ENCODE results near the gene OSBPL10. TPM values are rescaled to one million over a fixed set of nuclear protein-coding genes. Genes with fewer than 3 reads are reported as not detected.

Gene OSBPL10
- total and polyA plus RNA-seq, 2 of the 4 experiments (the other 2 are of a cell fraction): 9.5 to 10.1 TPM

DNA sequence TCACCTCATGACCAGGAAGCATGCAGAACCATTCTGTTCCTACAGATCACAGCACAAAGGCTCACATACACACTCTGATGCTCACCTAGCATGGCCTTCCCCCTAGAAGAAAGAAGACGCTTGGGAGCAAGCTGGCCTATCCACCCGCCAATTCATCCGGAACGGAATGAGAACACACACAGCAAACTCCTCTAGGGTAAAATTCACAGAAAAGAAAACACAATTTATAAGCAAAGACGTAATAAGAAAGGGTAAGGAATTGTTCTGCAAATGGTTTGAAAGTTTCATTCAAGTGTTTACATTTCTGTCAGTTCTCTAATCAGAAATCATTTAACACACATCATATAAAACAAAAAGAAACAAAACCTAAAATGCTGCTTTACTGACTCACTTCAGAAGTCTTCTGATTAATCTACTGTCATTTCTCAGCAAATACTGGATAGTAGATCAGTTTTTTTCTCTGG lies 218.1 kb downstream of the OSBPL10 start:
- Histone ChIP-seq H3K4ac (ENCODE audit: low read depth, low read length) (peak overlapping the region; percentile 24; the same call in 1 of the 2 replicates), H3K4me1 (ENCODE audit: control insufficient read depth, insufficient read depth, low read length) (peaks cover 2% of the 10 kb centered on the region; the same call in 1 of the 2 replicates), H3K79me1 (ENCODE audit: low read depth in 1 of 2, low read length in 2 of 2) (no peaks in the 10 kb centered on the region), H2AFZ (replicated peaks; ENCODE audit: low read length, poor library complexity) (peak overlapping the region; percentile 21), H4K5ac (ENCODE audit: low read depth, low read length) (no peak overlapping the region), H2BK15ac (ENCODE audit: low read depth, low read length) (no peak overlapping the region), H3K9ac (ENCODE audit: low read depth, low read length) (no peak overlapping the region), H4K20me1 (ENCODE audit: insufficient read depth, low read length) (no peaks in the 10 kb centered on the region), H2AK5ac (ENCODE audit: low read depth, low read length) (no peak overlapping the region), H4K8ac (ENCODE audit: low read depth in 2 of 2, low read length in 2 of 2) (no peak overlapping the region), H3K27ac (ENCODE audit: insufficient read depth, low read length) (no peak overlapping the region), H3K4me3 (ENCODE audit: insufficient read depth, low read depth, low read length) (no peak overlapping the region), H4K91ac (ENCODE audit: insufficient read depth, low read depth, low read length) (no peak overlapping the region), H3K36me3 (ENCODE audit: control insufficient read depth, insufficient read depth, low read length) (no peaks in the 10 kb centered on the region), H3K9me3 (ENCODE audit: control insufficient read depth, insufficient read depth, low read length) (no peaks in the 10 kb centered on the region), H3K56ac (ENCODE audit: extremely low read depth, insufficient read depth, low read length) (no peak overlapping the region), H3K14ac (replicated peaks; ENCODE audit: low read depth, low read length) (no peak overlapping the region), H2AK9ac (replicated peaks; ENCODE audit: low read depth, low read length, poor library complexity) (peak overlapping the region; percentile 26), H3K4me2 (ENCODE audit: low read depth, low read length) (no peak overlapping the region), H2BK5ac (ENCODE audit: low read depth, low read length, poor library complexity, severe bottlenecking) (no peak overlapping the region), H3K23ac (ENCODE audit: low read depth, low read length) (no peak overlapping the region), H3K18ac (ENCODE audit: low read depth, low read length) (no peak overlapping the region; the same call in 1 of the 2 replicates), H2BK120ac (ENCODE audit: low read depth, low read length) (no peak overlapping the region), H2BK20ac (ENCODE audit: low read depth, low read length) (no peak overlapping the region), H3K9me1 (ENCODE audit: insufficient read depth, low read length) (peaks cover 2% of the 10 kb centered on the region; the same call in 1 of the 2 replicates), H3K27me3 (ENCODE audit: control insufficient read depth, insufficient read depth, low read length) (no peaks in the 10 kb centered on the region)
- ChIA-PET CTCF (interaction anchor here (0.6 kb wide), 1 partner anchor 525 kb away, joined by 3 read pairs; no protein-coding TSS in a partner anchor), POLR2A (ENCODE audit: unreplicated experiment) (interaction anchor here (0.5 kb wide), 1 partner anchor 17 kb away, joined by 4 read pairs; no protein-coding TSS in a partner anchor)
- in situ Hi-C loops (cut with MboI; ENCODE audit: low sequenced_read_pairs) (loop anchor here (10.0 to 25.0 kb wide), 2 partner anchors 218 to 976 kb away; no protein-coding TSS in a partner anchor), dilution Hi-C loops (cut with HindIII; ENCODE audit: low sequenced_read_pairs, unreplicated experiment) (no loop called here), intact Hi-C loops (cut with micrococcal nuclease) (loop anchor here (5.0 to 10.0 kb wide), 3 partner anchors 398 to 986 kb away; no protein-coding TSS in a partner anchor)
- TF ChIP-seq POLR2A (IDR thresholded peaks at IDR 0.05; ENCODE audit: low read depth, low read length) (no peak), FOS (IDR thresholded peaks at IDR 0.05; ENCODE audit: low read depth, low read length) (no peak), MXI1 (IDR thresholded peaks at IDR 0.05; ENCODE audit: borderline replicate concordance, low read depth, low read length) (no peak), CEBPB (IDR thresholded peaks at IDR 0.05; ENCODE audit: low read depth, low read length) (no peak)
- TF ChIP-seq, protein P1, sequence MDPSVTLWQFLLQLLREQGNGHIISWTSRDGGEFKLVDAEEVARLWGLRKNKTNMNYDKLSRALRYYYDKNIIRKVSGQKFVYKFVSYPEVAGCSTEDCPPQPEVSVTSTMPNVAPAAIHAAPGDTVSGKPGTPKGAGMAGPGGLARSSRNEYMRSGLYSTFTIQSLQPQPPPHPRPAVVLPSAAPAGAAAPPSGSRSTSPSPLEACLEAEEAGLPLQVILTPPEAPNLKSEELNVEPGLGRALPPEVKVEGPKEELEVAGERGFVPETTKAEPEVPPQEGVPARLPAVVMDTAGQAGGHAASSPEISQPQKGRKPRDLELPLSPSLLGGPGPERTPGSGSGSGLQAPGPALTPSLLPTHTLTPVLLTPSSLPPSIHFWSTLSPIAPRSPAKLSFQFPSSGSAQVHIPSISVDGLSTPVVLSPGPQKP (IDR thresholded peaks at IDR 0.05; ENCODE audit: borderline replicate concordance, low read depth, low read length): no peak
- whole genome bisulfite sequencing, 2 experiments (ENCODE audit: extremely low coverage in 2 of 2, insufficient read length in 1 of 2): no CpG with 5 or more reads among the region's 5 CpGs
- ATAC-seq (ENCODE audit: low read depth): 0 out of 2 replicates have a peak, but pooled peaks have one; percentile 15
- DNase-seq: no peak
- no TSS peak for BruUV-seq (replicated peaks)
